Fibroblast of skin of right quadriceps (primary cell): ENCODE measurements around the gene C16orf92.
"Not testable (repeated sequence)": the region's sequence is repeated elsewhere in the genome, so short reads cannot be mapped to it uniquely, and the experiment has no call there.

Experiments used
- DNase-seq: peaks from one replicate; pipeline ENCODE4 v3.0.0-alpha.2; 2013

C16orf92 gene

DNA sequence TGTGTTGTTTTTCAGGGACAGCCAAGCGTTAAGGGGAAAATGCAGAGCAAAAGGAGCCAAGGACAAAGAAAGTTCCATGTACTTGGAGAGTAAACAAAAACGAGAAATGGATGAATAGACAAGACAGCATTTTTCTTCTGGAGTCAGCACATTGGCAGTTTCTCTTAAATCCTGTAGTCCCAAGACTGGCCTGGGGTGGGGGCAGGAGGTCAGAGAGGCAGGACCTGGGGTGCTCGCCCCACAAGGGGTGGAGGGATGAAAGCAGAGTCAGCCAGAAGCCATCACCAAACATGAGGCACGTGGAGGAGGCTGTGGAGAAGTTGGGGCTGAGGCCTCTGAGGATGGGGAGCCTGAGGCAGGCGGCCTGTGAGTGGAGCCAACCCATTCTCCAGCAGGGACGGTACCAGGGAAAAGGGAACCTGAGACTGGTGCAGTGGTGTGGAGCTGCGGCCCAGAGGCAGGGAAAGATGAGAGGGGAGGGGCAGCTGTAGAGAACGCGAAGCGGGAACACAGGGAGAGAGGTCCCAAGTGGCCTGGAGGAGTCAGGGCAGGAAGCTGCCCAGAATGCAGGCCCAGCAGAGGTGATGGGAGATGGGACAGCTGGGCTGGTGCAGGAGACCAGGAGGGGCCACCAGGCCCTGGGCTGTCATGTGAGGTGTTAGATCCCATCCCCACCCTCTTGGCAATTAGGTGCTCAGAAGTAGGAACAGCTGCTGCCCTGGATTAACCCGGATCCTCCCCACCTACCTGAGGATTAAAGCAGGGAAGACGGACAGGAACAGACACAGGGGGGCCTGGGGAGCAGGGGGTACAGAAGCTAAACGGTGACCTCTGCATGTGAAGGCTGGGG is 4.8 kb downstream of the C16orf92 start:
- DNase-seq: no peak

DNA sequence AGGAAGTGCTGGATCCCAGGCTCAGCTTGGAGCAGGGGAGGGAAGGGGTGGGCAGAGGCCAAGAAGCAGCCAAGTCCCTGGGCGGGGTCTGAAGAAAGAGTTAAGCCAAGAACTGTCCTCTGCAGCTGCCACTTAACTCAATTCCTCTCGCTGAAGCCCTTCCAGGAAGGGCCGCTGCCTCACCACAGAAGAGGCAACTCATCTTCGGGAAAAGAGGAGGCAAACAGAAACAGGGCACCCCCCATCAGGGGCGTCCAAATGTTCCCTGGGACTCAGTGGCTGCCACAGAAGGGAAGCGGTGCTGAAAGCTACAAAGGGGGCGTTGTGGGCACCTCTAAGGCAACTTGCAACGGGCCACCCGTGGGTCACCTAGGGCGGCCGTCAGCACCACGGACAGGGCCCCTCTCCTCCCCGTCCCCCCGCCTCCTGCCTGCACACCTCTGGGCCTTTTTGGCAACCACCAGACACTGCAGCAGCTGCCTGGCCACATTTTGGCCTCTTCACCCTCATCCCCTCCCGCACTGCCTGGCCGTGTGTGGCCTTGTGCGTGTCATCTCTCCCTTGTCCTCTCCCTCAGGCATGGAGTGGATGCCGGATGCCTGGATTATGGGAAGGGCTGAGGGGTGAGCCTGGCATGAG is 5.6 kb downstream of the C16orf92 start:
- DNase-seq: no peak

DNA sequence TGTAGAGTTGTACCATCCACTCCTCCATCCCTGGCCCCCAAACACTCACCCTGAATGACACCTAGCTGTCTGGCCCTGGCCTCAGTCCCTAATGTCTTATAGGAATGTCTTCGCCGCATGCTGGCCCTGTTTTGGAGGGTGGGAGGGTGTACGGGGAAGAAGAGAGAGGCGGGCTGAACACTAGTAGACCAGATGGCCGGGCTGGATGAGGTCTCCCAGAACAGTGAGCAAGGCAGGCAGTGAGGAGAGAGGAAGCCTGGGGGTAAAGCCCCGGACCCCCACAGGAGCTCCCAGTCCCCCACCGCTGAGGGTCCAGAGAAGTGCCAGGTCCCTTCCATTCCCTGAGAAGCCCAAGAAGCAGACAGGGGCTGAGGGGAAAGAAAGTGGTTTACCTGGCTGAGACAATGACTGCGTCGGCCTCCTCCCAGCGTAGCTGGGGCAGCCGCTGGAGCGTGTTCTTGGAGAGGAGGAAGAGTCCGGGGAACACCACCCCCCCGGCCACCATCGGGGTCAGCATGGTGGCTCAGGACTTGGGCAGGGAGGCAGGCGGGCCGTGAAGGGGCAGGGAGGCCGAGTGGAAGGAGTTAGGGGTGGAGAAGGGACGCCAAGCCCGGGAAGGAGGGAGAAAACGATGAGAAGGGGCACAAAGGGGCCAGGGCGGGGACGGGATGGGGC is 7.2 kb downstream of the C16orf92 start:
- no peak for DNase-seq

DNA sequence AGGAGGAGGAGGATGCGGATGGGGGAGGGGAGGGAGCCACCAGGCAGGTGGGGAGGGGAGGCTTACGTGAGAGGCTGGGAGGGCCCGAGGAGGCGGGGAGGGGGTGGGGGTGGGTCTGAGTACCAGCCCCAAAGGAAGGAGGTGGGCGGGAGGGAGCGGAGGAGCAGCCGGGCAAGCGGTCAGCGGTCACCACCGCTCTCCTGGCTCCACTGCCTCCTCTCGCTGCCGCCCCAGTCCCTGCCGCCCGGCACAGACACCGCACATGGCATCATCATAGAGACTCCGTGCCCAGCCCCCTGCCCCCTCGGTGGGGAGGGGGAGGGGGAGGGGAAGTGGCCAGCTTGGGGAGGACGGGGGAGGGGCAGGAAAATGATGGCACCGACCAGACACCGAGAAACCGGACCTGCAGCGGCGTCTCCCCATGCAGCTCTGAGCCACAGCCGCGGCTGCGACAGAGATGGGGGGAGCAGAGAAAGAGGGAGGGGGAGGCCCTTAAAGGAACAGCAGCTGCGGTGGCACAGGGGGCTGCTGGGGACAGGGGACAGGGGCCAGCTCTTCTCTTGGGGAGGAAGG is 7.9 kb downstream of the C16orf92 start, which contains the start of gene TLCD3B:
Gene TLCD3B (minus strand): TSS at position 431 of the 573 bp plus-strand sequence. CDS start 744 bp downstream, outside the sequence.
- DNase-seq: no peak

DNA sequence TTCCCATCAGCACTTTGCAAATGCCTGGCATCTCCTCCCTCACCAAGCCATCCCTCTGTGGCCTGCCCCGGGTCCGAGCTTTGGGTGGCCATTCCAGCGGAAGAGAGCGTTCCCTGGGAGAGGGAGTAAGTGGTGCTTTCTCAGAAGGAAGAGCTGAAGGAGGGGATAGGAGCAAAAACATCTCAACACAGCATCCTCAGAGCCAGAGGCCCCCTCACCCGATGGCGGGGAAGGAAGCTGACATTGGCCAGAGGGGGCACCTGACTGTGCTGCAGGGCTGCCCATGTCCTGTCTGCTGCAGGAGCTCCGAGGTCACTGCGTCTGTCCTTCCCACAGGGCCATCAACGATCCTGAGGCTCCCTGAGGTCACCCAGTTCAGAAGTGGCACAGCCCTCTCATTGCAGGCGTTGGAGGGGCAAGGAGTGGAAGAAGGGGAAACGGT is 8.5 kb downstream of the C16orf92 start:
- no peak for DNase-seq

DNA sequence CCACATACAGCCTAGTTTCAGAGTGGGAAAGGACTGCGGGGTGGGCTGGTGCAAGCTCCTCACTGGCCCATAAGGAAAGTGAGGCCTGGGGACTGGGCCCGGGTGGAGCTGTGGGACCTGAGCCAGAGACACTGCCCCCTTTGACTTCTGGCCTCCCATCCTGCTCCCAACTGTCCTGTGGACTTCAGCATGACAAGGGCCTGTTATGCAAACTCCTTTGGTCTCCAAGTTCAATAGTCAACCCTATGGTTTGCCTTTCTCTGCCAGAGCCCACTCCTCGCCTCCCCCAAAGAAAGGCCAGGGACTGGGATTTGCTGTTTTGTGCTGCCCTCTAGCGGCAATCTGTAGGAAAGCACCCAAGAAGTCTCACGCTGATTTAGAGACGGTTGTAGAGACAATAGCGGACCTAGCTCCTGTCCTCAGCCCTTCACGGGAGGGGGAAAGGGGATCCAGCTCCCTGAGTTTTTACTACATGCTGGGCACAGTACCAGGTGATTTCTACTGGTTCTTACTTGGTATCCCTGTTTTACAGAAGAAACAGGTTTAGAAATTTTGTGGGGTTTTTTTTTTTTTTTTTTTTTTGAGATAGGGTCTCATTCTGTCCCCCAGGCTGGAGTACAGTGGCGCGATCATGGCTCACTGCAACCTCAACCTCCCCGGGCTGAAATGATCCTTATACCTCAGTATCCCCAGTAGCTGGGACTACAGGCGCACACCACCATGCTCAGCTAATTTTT is 9.3 kb downstream of the C16orf92 start:
- DNase-seq: peak; percentile 58

DNA sequence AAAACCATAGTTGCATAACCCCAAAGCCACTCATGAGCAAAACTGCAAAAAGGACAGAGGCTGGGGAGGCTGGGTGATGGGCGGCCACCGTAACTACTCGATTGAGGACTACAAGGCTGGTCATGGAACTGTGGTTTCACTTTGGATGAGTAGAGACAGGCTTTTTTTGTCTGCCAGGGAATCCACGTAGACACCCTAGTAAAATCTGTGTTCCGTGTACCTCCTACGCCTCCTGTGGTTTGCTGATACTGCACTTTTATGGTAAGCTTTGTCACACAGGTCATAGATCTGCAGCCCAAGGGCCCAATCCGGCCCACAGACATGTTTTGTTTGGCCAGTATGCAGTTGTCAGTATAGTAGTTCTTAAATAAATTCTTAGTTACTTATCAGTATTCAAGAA is 10.3 kb downstream of the C16orf92 start:
- no peak for DNase-seq

DNA sequence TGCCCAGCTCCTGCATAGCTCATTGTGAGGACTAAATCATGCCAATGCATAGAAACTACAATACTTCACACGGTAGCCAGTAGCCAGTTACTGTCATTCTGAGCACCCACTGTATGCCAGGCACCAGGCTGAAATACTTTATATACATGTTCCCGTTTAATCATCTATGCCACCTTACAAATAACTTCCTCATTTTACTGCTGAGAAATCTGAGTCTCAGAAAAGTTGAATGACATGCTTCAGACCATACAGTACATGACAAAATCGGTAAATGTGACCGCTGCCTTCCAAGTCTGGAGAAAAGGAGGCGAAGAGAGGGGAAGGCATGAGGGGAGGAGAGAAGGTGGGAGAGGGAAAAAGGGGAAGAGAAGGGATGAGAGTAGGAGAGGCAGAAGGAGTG is 17.2 kb downstream of the C16orf92 start:
- no peak for DNase-seq

DNA sequence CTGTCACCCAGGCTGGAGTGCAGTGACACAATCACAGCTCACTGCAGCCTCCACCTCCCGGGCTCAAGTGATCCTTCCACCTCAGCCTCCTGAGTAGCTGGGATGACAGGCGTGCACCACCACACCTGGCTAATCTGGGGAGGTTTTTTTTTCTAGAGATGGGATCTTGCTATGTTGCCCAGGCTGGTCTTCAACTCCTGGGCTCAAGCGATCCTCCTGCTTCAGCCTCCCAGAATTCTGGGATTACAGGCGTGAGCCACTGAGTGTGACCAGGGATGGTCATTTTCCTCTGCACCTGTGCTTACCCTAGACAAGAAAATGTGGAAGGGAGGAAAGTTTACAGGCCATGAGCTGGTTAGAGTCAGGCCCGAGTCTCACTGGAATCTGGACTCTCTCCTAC is 17.7 kb downstream of the C16orf92 start:
- DNase-seq: not testable (repeated sequence)

DNA sequence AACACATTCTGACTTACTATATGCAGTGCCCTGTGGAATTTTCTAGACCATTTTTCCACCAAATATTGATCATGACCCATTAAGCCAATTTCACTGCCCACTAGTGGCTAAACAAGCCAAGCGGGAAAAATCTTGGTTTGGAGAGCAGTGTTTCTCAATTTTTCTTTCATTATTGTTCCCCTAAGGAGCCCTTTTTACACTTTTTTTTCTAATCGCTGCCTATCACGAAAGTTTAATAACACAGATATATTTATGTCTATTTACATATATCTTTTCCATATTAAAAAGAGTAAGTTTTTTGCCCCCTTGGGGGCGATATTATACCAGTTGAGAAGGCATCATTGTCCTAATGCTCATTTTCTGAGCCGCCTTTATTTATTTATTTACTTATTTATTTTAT is 18.8 kb downstream of the C16orf92 start:
- DNase-seq: peak; percentile 52

DNA sequence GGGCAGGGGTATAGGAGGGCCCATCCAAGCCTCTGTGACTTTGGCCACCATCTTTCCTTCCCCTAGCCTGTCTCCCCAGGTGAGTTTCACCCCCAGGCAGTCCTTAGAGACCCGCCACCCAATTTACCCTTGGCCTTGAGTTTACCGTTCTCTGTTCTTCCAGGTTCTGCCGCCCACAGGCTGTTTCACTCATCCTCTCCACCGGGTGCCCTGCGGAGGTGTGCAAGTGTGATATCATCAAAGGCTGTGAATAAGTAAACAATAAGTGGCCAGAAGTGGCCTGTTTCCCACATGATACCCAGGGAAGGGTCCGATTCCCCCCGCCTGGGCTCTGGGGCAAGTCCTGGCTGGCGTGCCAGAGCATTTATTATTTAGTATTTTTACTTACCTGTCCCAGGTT is 23.2 kb downstream of the C16orf92 start:
- no peak for DNase-seq

DNA sequence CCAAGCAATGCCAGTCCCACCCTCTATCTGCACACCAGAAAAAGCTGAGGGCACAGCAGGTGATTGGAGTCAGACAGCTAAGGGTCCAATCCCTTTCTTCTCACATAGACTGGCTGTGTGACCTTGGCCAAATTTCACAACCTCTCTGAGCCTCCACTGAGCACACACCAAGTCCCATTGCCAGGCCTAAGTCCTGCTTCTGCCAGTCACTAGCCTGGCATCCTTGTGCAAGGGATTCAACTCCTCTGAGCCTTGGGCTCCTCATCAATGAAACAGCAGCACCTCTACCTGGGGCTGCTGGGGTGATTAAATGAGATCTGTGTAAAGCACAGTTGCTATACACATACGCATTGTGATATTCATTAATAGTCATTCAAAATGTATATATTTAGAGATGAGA is 23.6 kb downstream of the C16orf92 start:
- DNase-seq: no peak

DNA sequence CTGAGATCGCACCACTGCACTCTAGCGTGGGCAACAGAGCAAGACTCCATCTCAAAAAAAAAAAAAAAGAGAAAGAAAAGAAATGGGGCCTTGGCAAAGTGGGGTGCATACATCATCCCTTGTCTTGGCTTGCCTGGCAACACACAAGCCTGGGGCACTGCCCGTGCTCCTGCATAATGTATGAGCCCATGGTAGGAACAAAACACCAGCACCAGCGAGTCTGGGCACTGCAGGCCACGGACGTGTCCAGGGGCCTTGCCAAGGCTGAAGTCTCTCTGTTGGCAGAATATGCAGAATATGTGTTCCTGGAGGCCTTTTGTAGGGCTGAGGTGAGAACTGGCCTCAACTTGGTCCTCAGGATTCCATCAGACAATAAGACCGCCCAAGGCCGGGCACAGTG is 26.9 kb downstream of the C16orf92 start:
- DNase-seq: no peak

DNA sequence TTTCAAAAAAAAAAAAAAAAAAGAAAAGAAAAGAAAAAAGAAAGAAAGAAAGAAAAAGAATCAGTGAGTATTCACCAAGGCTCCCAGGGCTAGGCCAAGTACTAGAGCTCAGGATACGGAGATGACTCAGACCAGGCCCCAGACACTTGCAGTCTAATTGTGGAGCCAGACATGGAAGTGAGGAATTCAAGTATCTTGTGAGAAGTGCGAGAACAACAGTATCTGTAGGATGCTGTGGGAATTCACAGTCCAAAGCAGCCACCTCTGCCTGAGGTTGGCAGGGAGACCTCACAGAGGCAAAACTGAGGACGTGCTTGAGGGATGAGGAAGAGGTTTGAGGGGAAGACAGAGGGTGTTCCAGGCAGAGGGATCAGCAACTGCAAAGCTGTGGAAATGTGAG is 28.5 kb downstream of the C16orf92 start:
- DNase-seq: peak; percentile 75

DNA sequence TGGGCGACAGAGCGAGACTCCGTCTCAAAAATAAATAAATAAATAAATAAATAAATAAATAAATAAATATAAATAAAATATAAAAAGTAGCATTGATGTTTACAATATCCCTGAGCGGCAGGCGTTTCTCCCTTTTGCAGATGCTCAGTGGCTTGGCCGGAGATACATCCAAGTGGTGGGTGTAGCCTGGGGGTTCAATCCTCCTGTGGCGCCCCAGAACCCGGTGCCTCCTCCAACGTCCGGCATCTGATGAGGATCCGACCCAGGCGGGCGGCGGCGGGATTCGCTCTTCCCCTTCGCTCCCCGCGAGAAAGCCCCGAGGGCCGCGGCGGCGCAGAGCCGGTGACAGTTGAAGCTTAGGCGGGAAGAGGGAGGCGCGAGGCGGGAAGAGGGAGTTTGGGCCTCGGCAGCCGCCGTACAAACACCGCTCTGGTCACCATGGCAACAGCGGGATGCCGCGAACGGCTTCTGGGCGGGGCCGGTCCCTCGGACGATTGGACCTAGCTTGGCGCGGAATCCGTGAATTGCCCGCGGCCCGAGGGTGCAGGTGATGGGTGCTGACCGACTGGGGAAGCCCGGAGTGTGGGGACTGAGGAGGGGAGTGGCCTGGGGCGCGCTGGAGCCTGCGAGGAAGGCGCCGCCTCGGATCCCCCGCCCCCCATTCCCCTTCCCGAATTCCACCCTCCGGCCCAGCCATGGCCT is 29.8 kb downstream of the C16orf92 start:
- DNase-seq: peak; percentile 91

DNA sequence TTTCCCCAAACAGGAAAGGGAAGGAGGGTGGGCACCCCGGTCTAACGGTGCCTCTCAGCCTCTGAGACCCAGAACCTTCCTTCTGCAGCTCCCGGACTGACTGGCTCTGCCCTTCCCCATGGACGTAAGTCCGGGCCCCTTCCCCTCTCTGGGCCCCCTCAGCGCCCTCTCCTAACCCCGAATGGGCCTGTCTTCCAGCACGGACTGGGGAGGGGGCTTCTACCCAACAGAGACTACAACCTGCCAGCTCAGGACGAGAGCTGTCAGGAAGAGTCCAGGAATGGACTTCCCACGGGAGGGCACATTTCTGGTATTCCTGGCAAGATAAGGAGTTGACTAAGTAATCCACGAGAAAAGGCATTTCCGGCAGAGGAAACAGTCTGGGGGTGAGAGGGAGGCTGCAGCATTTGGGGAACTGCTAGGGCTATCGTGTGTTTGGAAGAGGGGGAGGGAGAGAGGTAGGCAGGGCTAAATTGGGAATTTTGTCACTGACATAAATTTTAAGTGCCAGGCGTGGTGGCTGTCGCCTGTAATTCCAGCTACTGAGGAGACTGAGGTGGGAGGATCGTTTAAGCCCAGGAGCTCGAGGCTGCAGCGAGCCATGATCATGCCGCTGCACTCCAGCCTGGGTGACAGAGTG is 30.5 kb downstream of the C16orf92 start:
- peak; percentile 68 for DNase-seq

DNA sequence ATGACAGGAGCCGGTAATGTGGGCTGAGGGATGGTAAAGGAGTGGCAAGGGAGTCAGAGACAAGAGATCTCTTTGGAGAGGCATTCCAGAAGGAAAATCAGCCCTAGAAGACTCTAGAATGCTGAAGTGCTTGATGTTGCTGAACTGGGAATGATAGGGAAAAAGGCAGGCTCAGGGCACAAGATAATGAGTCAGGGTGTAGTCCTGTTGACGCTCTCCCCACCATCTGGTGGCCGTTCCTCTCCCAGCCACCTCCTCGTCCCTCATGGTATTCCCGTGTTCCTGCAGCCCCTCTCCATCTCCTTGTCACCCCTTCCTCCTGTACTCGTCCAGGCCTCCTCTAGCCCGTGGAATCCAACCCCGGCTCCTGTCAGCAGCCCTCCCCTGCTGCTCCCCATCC is 31.5 kb downstream of the C16orf92 start:
- DNase-seq: no peak

DNA sequence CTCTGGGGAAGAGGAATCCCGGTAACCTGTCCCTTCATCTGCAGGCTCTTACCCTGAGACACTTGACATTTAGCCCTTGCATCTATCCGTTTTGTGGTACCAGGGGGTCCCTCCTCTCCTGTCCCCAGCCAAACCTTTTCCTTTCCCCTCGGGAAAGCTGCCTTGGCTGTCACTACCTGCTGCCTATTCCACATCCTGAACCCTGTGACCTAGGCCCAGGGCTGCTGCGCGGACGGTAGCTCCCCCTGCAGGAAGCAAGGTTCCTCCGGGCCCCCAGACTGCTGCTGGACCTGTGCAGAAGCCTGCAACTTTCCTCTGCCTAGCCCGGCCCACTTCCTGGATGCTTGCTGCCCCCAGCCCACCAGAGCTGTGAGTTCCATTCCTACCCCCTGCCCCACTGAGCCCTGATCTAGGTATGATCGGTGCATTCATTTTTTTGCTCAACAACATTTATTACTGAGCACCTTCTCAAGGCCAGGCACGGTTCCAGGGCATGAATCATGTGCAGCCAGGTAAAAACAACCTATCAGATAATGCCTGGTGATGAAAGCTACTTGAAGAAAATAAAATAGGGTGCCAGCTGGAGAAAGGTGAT is 32.1 kb downstream of the C16orf92 start:
- DNase-seq: no peak

DNA sequence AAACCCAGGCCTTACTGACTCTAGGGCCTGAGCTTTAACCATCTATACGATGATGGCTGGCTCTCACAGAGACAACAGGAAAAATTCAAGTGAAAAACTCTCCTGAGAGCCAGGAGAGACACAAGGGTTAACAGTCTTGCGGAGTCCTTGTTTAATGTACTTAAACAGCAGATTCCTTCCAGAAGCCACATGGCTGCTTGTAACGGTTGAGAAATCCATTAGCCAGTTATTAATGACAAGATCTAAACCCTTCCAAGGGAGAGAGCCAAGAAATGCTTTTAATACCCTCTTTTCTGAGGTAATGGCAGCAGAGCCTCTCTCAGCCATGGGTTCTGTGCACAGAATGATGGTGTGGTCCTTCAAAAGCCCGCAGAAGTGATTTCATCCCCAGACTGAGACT is 37.3 kb downstream of the C16orf92 start:
- no peak for DNase-seq

DNA sequence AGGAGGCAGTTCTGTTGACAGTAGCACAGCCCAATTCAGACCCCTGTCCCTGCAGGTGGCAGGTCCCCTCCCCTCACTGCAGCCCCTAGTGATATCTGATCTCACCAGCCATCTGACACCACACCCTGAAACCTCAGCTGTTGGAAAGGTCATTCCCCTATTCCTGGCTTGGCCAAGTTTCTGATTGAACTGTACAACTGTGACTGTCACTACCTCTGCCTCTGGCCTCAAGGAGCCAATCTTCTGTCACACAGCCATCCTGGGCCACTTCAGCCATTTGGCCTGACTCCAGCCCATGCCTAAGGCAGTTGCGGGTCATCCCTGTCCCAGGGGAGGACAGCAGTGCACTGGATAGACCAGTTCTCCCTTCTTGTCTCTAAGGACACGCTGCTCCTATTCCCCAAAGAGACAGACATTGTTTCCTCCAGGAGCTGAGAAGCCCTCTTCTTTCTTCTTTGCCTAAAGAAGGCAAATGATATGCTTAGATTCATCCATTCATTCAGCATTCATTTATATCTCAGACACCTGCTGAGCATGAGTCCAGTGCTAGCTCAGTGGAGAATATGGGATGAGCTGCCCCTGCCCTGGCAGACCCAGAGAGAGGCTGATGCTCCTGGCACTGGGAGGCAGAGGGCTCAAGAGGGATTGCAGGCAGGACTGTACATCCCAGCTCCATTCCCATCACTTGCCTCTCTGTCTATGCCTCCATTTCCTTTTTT is 38.0 kb downstream of the C16orf92 start:
- no peak for DNase-seq
